NCI-H1436 (cell line): ENCODE data around the gene NRP2.
A peak's percentile ranks its signal among the peaks of the same experiment; 100 is the strongest.

Source experiments
- DNase-seq: peaks from one replicate; lab custom pipeline; 2025; lab: John Stamatoyannopoulos, UW

The NRP2 gene

DNA sequence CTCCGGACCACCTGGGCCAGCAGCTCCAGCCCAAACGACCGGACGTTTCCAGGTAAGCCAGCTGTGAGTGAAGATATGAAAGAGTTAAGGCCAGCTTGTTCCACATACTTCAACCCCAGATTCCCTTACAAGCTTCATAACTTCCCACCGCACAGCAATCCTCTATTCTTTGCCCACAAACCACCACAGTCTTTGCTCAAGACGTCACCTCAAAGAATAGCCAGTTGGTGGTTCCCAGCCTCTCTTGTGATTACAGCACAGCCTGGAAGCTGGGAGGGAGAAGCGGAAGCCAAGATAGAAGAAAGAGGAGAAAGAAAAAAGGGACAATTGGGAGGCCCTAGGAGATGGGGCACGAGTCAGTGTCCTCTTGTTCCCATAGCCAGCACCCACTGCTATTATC lies 70.6 kb downstream of the NRP2 start:
- no peak for DNase-seq

DNA sequence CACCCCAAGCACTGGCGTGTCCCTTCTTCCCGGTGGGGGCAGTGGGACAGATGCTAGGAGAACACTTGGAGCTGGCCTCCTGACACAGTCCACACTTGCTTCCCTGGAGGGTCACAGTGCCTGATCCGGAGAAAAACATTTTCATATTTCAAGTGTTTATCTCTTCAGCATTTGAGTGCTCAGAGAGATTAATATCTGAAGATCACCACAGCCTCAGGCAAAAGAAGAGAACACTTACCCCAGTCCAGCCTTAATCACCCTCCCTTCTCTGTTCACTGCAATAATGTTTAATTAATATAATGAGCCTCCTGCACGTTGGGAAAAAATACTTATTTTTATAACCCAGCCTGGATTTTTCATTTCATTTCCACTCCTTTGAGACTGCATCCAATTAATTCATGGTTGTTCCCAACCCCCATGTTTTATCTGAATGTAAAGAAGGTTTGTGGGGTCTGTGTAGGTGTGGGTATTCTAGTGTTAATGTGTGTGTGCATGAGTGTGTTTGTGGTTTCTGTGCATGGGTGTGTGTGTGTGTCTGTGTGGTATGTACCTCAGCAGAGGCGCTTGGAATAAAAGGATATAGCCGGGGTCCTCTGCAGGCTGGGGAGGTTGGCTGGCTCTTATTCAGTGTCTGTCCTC lies 72.1 kb downstream of the NRP2 start:
- DNase-seq = no peak

DNA sequence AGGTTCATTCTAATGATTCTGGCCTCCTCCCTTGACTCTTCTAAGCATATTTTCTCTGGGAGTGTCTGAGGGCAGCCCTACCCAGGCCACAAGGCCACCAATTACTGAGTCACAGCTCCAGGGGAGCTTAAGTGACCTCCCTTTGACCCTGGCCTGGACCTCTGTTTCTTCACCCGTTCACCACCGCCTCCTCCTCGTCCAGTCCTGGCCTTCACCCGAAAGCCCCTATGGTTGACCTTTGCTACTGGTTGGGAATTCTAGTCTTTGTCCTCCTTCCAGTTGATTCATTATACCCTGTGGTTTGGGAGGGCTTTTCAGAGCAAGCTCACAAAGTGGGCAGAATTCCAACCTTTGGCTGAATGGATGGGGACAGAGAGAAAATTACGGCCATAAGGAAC lies 72.6 kb downstream of the NRP2 start:
- no peak for DNase-seq

DNA sequence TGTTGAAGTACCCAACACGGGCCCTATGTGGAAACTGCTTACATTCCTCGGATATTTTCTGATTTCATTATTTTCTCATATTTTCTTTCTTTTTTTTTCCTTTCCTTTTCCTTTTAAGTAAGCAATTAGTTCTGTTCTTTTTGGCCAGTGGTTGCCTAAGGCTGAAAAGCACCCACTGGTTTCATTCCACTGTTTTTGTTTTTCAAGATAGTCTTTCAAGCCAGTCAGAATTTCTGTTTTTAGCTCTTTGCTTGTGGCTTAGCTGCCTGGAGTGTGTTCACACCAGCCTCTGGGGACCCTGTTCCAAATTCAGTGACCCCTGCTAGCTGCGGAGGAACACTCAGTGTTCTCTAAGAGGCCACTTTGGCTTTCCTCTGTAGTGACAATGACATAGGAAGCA lies 73.6 kb downstream of the NRP2 start:
- DNase-seq = no peak

DNA sequence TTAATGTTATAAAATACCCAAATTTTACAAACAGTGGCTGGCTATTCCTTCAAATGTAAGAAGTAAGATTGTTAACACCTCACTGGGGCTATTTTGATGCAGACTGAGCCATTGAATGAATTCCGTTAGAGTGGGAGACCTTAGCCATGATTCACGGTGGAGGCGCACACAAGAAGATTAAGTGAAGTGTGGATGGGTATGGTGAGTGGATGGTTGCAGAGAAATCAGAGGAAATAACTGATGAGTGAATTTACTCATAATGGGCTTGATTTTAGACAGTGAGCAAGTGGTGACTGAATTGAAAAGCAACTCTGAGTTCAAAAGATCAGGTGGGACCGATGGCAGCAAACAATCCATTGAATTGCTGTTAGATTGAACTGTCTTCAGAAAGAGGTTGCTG lies 75.0 kb downstream of the NRP2 start:
- no peak for DNase-seq

DNA sequence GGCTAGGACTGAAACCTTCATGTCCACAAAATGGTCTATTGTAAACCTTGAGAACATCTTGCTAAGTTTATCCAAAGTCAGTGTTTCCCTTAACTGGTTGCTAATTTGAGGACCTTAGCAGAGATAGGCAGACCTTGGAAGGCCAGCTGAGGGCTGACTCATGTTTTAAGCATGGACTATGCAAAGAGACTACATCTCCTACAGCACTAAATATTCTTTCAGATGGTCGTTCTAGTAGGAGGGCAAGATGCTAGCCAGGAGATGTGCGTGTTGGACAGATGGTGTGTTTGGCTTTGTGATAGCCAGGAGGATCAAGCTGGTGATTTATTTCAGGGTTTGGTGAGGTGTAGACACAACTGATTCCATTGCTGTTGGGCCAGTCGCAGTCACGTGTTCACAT lies 75.8 kb downstream of the NRP2 start:
- no peak for DNase-seq

DNA sequence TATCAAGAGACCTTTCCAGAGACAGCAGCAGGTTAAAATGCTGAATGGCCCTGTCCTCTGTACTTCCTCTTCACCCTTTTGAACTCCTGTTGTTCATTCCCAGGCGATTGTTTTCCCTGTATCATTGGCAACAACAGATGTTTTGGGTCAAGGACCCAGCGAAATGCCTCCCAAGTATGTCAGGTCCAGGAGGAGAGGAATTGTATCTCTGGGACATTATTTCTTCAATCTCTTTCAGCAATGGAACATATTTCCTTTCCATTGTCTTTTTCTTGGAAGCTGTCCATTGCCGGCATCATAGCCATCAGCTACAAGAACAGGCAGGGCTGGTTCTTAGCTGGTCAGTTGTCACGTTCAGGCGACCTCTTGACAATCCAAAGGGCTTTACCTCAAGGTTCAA lies 76.2 kb downstream of the NRP2 start:
- DNase-seq = no peak

DNA sequence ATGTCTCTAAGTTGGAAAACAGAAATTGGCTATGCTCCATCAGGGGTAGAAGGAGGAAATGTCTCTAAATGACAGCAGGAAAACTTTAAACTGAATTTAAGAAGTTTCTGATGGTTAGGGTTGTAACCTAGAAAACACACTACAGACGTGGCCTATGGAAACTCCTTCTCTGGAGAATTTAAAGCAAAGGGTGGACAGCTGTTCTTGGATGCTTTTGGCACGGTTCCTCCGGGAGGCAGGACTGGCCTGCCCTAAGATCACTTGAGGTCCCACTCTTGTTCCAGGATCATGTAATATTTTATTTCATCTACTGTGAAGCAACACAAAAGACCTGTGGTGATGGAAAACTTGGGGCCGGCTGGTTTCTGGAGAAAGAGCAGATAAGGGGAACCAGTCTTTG lies 77.0 kb downstream of the NRP2 start:
- no peak for DNase-seq

DNA sequence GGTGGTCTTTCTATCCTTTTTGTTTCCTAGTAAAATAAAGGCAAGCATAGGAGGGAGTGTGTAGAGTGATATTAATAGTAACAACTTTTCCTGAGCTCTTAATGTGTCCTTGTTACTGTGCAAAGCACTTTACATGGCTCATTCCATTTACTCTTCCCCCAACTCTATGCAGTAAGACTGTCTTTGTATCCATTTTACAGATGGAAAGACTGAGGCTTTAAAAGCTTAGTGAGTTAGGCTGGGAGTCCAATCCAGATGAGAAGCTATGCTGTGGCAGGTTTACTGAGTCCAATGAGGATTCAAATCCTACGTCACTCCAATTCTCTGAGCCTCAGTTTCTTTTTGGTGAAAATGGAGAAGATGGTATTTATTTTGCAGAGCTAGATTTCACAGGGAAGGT lies 77.4 kb downstream of the NRP2 start:
- DNase-seq = no peak

DNA sequence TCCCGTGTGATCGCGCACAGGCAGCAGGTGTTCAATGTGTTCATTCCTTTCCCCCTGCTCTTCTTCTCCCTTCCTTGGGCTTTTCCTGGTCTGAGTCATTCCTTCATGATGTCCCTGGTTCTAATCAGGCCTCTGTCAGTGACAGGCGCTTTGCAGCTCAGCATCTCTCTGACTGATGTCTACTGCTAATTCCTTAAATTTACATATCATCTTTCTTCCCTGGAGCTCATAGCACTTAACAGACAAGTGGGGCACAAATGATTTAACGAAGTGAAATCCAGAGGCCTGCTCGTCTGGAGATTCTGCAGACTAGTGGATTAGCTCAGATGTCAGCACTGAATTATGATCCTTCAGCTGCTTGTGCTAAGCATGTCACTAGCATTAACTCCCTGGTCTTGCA lies 77.9 kb downstream of the NRP2 start:
- no peak for DNase-seq

DNA sequence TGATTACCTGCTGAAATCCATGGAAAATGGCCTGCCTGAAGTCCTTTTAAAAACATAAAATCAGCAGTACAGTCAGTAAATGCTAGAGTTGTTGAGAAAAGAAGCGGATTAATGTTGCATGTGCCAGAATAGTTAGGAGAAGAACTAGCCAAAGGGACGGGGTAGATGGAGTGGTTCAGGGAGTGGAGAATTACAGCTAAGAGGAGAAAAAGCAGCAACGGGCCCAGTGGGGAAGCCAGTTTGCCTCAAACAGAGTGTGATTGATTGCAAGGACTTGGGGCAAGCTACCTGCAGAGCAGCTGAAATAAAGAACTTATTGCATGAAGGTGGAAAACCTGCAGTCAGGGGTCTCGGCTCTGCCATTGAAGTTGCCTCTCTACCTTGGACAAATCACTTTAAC lies 79.1 kb downstream of the NRP2 start:
- no peak for DNase-seq

DNA sequence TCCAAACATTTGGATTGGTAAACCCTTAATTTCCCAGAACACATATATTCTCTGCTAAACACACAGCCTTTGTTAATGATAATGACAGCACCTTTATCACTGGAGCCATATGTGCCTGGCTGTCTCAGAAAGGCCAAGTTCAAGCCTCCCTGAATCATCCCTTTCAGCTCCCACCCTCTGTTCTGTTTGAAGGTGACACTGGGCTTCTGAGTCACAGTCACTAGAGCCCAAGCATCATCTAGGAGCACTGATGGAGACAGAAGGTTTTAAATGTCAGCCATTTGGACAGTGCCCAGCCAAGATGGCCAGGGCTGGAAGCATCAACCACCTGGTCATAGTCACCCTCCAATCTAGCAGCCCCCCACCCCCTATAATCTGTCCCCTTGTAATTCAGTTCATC lies 80.6 kb downstream of the NRP2 start:
- no peak for DNase-seq

DNA sequence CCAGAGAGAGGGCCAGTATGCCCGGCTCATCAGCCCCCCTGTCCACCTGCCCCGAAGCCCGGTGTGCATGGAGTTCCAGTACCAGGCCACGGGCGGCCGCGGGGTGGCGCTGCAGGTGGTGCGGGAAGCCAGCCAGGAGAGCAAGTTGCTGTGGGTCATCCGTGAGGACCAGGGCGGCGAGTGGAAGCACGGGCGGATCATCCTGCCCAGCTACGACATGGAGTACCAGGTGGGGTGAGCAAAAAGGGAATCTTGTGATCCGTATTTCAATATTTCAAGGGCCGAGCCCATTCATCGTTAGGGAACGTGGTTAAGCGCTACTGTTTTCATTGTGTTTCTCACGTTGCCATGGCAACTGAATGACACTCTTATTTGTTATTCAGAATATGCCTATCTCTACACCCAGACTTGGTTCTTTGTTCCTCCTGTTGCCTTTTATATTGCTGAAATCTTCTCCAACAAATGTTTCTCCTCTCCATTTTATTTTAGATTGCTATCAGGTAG lies 81.5 kb downstream of the NRP2 start:
- DNase-seq = no peak

DNA sequence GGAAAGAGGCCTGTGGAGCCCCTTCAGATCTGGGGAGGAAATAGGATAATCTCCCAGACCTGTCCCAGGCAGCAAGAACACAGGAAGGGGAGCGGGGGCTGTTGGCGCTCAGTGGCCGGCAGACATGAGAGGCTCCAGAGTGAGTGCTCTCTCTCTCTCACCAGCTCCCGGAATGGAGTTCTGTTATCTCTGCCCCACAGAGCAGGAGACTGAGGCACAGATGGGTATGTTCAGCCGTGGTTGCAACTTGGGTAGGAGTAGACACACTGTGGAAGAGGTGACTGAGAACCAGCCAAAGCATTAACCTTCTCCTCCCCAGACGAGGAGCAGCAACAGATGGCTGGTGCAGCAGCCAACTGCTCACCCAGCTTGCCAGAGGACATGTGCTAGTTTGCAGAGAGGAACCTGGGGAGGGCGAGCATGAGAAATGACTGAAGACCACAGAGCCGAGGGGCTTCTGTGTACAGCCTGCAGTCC lies 82.0 kb downstream of the NRP2 start:
- no peak for DNase-seq

DNA sequence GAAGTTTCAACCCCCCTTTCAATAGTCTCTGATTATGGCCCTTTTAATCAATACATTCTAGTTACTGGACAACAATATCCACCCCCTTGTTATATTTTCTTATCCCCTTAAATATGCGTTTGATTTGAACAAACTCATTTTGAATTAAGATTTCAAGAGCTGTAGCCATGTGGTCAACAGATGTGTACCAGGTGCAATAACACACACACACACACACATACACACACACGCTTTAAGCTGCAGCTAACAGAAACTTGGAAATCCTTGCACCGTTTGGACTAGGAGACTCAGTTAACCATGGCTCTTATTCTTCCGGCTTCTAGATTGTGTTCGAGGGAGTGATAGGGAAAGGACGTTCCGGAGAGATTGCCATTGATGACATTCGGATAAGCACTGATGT lies 82.8 kb downstream of the NRP2 start:
- no peak for DNase-seq

DNA sequence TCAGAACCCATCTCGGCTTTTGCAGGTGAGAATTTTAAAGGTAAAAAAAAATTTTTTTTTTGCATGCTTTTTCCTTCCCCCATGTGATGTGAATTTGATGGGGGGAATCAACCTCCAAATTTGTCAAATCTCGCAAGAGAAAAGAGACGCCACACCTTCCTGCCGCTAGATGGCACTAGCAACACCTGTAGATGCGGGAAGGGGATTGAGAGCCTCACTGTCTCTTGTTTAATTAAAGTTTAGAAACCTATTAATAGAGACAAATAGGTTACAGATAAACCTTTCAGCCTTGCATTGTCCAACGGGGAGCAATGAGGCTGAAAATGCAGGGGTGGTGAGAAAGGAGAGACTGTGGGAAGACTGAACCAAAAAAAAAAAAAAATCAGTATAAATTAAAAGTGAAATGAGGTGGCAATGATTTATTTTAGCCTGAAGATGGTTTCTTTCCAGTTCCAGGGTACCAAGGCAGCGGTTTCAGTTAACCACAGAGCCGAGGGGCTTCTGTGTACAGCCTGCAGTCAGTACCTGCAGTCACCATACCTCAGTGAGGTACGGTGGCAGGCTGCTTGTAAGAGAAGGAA lies 84.6 kb downstream of the NRP2 start:
- DNase-seq = peak; percentile 55

DNA sequence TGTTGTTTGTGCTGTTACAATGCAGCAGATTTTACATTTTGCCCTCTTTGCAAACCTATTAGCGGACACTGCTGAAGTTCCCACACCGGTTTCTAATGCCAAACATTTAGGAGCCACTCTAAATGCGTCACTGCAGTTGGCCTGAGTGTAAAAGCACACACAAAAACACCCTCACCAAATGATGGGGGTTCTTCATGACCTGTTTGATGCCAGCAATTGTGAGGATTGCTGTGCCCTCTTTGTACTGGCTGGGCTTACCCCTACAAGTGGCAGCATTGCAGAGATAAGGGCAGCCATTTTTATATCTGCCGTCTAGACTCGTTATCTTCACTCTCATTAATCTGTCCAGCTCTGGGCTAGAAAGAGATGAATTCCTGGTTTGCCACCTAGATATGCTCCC lies 85.3 kb downstream of the NRP2 start:
- no peak for DNase-seq

DNA sequence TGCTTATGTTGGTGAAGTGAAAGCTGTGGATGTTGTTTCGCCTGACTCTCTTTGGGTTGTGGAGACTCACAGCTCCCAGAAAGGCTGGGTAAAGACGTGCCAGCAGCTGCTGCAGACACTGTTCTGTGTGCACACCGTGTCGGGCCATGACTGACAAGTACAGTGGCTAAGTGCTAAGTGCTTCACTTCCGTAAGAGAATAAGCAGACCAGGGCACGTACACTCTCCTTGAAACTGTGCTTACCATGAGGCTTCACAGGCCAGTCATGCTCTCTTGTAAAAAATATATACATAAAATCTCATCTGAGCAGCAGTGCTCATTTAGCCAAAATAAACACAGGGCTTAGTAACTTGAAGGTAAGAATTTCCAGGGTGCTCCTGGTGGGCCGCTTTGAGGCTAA lies 86.0 kb downstream of the NRP2 start:
- DNase-seq = no peak

DNA sequence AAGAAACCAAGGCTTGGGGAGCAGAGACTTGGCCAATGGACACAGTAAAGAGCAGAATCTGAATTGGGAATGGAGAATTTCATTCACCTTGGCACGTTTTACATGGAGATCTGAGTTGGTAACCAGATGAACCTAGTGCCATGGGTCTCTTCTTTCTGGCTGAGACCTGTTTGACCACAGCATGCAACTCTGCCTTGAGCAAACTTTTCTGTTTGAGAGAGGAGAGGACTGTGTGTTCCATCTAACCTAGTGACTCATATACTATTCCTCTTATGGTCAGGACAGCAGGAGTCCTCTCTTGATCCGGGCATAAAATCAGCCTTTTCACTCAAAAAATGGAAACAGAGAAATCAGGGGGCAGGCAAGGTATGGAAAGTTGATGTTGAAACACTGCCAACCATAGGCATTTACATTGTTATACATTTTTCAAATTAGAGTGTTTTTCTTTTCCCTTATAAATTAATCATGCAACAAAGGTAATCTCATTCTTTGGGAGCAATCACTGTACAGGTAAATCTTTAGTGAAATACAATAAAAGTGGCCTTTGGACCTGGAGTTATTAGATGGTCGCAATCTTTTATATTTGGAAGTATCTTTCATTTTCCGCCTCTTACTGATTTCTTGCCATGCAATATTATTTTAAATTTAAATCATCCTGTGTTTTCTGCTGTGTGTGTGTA lies 86.7 kb downstream of the NRP2 start:
- no peak for DNase-seq

DNA sequence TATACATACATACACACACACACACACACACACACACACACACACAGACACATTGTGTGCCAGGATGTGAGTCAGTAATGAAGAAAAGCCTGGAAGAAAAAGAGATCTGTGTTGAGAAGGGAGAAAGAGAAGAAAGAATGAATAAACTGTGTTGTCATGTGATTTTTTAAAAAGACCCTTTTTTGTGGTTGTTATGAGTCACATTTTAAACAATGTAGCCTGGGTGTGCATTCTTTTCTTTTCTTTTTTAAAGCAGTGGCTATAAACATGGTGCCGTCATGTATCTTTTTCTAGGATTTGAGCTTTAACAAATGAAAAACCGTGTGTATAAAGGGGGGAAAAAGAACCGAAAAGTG lies 87.2 kb downstream of the NRP2 start:
- DNase-seq = no peak

DNA sequence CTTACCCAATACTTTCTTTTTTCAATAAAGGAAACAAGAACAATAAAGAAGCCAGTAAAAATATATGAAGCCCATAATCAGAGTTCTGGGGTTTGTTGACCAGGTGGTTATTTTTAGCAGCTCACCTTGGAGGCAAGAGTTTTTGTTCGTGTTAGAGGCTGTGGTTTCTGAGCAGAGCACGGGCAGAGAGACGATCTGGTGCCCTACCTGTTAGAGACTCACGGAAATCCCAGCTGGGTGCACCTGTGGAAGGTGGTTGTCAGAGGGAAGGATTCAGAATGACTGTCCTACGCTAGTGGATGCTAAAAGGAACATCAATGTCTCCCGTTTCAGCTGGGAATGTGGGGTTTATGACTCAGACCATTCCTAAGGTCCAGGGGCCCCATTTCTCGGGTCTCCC lies 87.6 kb downstream of the NRP2 start:
- no peak for DNase-seq

DNA sequence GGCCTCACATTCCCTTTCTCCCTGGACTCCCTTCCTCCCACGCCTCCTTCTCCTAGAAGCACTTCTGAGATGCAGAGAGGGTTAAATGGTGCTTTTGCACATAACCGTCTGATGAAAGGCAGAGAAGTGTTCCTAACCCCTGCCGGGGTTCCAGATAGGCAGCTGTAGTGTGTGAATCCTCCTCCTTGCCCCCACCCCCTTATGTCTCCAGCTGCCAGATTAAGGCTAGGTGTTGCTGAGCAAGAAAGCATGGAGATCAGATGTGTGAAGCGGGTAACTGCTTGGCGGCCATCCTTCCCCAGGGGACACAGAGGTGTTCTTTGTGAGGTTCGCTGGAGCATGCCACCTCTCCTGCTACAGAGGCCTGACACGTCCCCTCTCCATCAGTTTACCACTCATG lies 88.3 kb downstream of the NRP2 start:
- no peak for DNase-seq

DNA sequence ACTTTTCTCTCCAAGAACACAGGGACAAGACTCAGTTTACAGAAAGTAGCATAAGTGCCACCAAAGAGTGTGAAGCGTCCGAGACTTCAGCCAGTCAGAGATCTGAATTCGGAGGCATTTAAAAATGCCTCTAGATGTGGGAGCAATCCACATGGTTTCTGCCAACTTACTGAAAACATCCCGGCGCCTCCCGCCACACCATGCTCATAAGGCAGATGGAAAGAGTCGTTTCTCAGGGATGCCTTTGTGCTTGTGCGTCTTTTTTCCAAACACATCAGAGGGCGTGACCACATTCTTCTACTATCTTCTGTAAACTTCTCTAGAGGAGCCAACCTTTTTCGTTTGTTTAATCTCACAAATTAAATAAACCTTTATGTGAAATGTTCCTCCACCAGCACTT lies 88.7 kb downstream of the NRP2 start:
- DNase-seq = no peak

DNA sequence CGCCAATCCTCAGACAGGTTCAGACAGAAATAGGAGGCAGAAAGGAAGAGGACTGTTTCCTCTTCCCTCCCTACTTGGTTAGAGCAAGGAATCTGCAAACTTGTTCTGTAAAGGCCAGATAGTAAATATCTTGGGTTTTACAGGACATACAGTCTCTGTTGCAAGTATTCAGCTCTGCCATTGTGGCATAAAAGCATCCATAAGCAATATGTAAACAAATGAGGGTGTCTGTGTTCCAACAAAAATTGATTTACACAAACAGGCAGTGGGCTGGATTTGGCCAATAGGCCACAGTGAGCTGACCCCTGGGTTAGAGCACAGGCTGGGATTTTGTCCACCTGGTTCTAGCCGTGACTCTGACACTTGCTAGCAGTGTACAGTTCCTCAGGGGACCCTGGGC lies 89.4 kb downstream of the NRP2 start:
- no peak for DNase-seq
